ENCODE data around the gene KCNA1.

KCNA1 gene

GRCh38 chr12:4909734-4910501, at the start of gene KCNA1:
Gene KCNA1 (plus strand): TSS chr12:4909905. CDS start chr12:4911379, 1,474 bp downstream.
- no peak for TF ChIP-seq CTCF (IDR thresholded peaks at IDR 0.05)
- DNase-seq (ENCODE audit: low spot score), result no peak
- H3K4me3 ChIP-seq, result peak within 1 kb of the TSS; percentile 73

GRCh38 chr12:4860741-4861140, 49.0 kb upstream of the KCNA1 start:
- DNase-seq (ENCODE audit: low spot score), result no peak
- Histone ChIP-seq H3K4me3 (no peak overlapping the region), H3K27ac (no peak overlapping the region)
- TF ChIP-seq CTCF (IDR thresholded peaks at IDR 0.05), result no peak

More at GRCh38 chr12:4909734-4910501, at the start of gene KCNA1:
- H3K27ac ChIP-seq, result no peak within 1 kb of the TSS

GRCh38 chr12:4862809-4863208, 46.9 kb upstream of the KCNA1 start:
- TF ChIP-seq CTCF (IDR thresholded peaks at IDR 0.05), result no peak
- DNase-seq (ENCODE audit: low spot score), result no peak
- H3K27ac ChIP-seq, result no peak overlapping the region

GRCh38 chr12:4864575-4864974, 45.1 kb upstream of the KCNA1 start:
- TF ChIP-seq CTCF (IDR thresholded peaks at IDR 0.05), result no peak
- Histone ChIP-seq H3K27ac (no peak overlapping the region), H3K4me3 (no peak overlapping the region)
- DNase-seq (ENCODE audit: low spot score), result no peak

More at GRCh38 chr12:4862809-4863208, 46.9 kb upstream of the KCNA1 start:
- no peak overlapping the region for H3K4me3 ChIP-seq

GRCh38 chr12:4865246-4865645, 44.5 kb upstream of the KCNA1 start:
- no peak for DNase-seq (ENCODE audit: low spot score)
- H3K4me3 ChIP-seq, result no peak overlapping the region
- no peak overlapping the region for H3K27ac ChIP-seq
- no peak for TF ChIP-seq CTCF (IDR thresholded peaks at IDR 0.05)

GRCh38 chr12:4866299-4866698, 43.4 kb upstream of the KCNA1 start:
- Histone ChIP-seq H3K4me3 (no peak overlapping the region), H3K27ac (no peak overlapping the region)
- DNase-seq (ENCODE audit: low spot score), result no peak
- TF ChIP-seq CTCF (IDR thresholded peaks at IDR 0.05), result no peak

GRCh38 chr12:4867384-4867783, 42.3 kb upstream of the KCNA1 start:
- Histone ChIP-seq H3K4me3 (no peak overlapping the region), H3K27ac (no peak overlapping the region)
- no peak for TF ChIP-seq CTCF (IDR thresholded peaks at IDR 0.05)
- DNase-seq (ENCODE audit: low spot score), result no peak

Data from coronary artery (tissue), 2 donors.